Endodermal cell (in vitro differentiated cells): Measurements from ENCODE around the gene ALDH5A1. TPM values are rescaled to one million over a fixed set of nuclear protein-coding genes. Genes with fewer than 3 reads are reported as not detected.

Experiments
- DNase-seq: peaks from one replicate; pipeline ENCODE4 v3.0.0-alpha.2; 2017
- H3K27ac ChIP-seq: 2 replicates; pipeline ENCODE4 v1.5.1; 2013; ENCODE audit warnings: mild to moderate bottlenecking, low read depth, low read length, moderate library complexity
- H3K27me3 ChIP-seq: 2 replicates; pipeline ENCODE4 v1.6.1; 2013; ENCODE audit warnings: mild to moderate bottlenecking, low read length, moderate library complexity; ENCODE audit not compliant: insufficient read depth, control insufficient read depth, poor library complexity, severe bottlenecking
- H3K36me3 ChIP-seq: 2 replicates; pipeline ENCODE4 v1.7.0; 2013; ENCODE audit warnings: mild to moderate bottlenecking, low read length, moderate library complexity; ENCODE audit not compliant: control insufficient read depth, insufficient read depth
- H3K4me1 ChIP-seq: one replicate; pipeline ENCODE4 v1.7.0; 2013; ENCODE audit warnings: low read length; ENCODE audit not compliant: control insufficient read depth, insufficient read depth
- H3K4me3 ChIP-seq: 2 replicates; pipeline ENCODE4 v1.5.1; 2013; ENCODE audit warnings: mild to moderate bottlenecking, low read length, moderate library complexity
- H3K9ac ChIP-seq: 2 replicates; pipeline ENCODE4 v1.6.1; 2013; ENCODE audit warnings: mild to moderate bottlenecking, low read length, moderate library complexity; ENCODE audit not compliant: poor library complexity, severe bottlenecking; ENCODE audit errors: extremely low read depth
- H3K9me3 ChIP-seq: 2 replicates; pipeline ENCODE4 v1.6.1; 2013; ENCODE audit warnings: mild to moderate bottlenecking, low read length, moderate library complexity; ENCODE audit not compliant: control insufficient read depth
- H3K27ac Mint-ChIP-seq: 2 replicates; pipeline ENCODE4 v1.8.0; 2020; ENCODE audit warnings: mixed read lengths
- H3K27me3 Mint-ChIP-seq: 2 replicates; pipeline ENCODE4 v1.8.0; 2021; ENCODE audit warnings: mild to moderate bottlenecking, mixed read lengths; ENCODE audit not compliant: insufficient read depth
- H3K36me3 Mint-ChIP-seq: 2 replicates; pipeline ENCODE4 v1.8.0; 2020; ENCODE audit warnings: low read depth, mixed read lengths
- H3K4me1 Mint-ChIP-seq: 2 replicates; pipeline ENCODE4 v1.8.0; 2020; ENCODE audit warnings: mixed read lengths
- H3K4me3 Mint-ChIP-seq: 2 replicates; pipeline ENCODE4 v1.8.0; 2020; ENCODE audit warnings: mild to moderate bottlenecking, moderate library complexity, mixed read lengths
- H3K9me3 Mint-ChIP-seq: 2 replicates; pipeline ENCODE4 v1.8.0; 2020; ENCODE audit warnings: mild to moderate bottlenecking, mixed read lengths
- whole genome bisulfite sequencing, 2 experiments: methylation state at CpG; one replicate each; pipeline versions ENCODE4 v1.1.5 to v1.1.7; 2013; ENCODE audit warnings: missing lambda C conversion rate in 2 of 2, mixed read lengths in 1 of 2; ENCODE audit not compliant: insufficient coverage in 1 of 2, insufficient read length in 1 of 2; 5-methylcytosine and 5-hydroxymethylcytosine counted together
- total RNA-seq, 2 donors: library from RNA; stranded (reverse); fragmentation: NEBNext Ultra II Directional in 1 of 2; extraction: Animal tissue kit (Norgen Biotek cat#: 25700) in 1 of 2; gene quantifications; 2 replicates in 1 of 2; 3 replicates in 1 of 2; pipeline ENCODE4 v1.2.1, GENCODE V29; 2021
- TF ChIP-seq, protein P1 (sequence below): fragments of 200-600 bp; sonication (generic); conservative IDR thresholded peaks from 2 replicates; pipeline ENCODE4 v1.5.0; 2021; ENCODE audit warnings: antibody characterized with exemption, mild to moderate bottlenecking

ALDH5A1 gene
- total RNA-seq, 2 donors from 2014 or later = 7.1 to 9.6 TPM

DNA sequence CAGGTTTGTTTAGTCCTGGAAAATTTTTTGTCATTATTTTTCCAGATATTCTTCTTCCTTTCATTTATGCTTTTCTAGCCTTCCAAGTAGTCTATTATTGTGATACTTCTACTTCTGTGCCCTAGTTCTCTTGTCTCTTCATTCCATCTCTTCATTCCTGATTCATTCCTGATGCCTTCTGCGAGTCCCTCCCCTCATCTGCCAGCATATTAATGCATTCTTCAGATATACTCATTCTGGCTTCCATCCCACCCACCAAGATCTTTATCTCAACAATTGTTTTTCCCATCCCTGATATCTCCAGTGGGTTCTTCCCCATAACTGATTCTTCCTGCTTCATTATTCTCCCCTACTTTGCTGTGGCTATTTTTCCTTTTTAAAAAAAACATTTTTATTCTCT lies 35.2 kb downstream of the ALDH5A1 start:
- peaks cover 29% of the 10 kb centered on the region for H3K27me3 Mint-ChIP-seq
- no peaks in the 10 kb centered on the region for H3K36me3 ChIP-seq
- WGBS, 2 experiments = 90 to 96% methylated on average over 1 of the region's 1 CpG
- DNase-seq = no peak
- no peaks in the 10 kb centered on the region for H3K27me3 ChIP-seq
- no peaks in the 10 kb centered on the region for H3K9me3 Mint-ChIP-seq
- H3K4me1 Mint-ChIP-seq = peaks cover 9% of the 10 kb centered on the region
- H3K4me1 ChIP-seq = peaks cover 4% of the 10 kb centered on the region
- TF ChIP-seq, protein P1, sequence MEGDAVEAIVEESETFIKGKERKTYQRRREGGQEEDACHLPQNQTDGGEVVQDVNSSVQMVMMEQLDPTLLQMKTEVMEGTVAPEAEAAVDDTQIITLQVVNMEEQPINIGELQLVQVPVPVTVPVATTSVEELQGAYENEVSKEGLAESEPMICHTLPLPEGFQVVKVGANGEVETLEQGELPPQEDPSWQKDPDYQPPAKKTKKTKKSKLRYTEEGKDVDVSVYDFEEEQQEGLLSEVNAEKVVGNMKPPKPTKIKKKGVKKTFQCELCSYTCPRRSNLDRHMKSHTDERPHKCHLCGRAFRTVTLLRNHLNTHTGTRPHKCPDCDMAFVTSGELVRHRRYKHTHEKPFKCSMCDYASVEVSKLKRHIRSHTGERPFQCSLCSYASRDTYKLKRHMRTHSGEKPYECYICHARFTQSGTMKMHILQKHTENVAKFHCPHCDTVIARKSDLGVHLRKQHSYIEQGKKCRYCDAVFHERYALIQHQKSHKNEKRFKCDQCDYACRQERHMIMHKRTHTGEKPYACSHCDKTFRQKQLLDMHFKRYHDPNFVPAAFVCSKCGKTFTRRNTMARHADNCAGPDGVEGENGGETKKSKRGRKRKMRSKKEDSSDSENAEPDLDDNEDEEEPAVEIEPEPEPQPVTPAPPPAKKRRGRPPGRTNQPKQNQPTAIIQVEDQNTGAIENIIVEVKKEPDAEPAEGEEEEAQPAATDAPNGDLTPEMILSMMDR = no peak
- no peak overlapping the region for H3K27ac ChIP-seq
- no peak overlapping the region for H3K4me3 Mint-ChIP-seq
- H3K27ac Mint-ChIP-seq = no peak overlapping the region
- no peaks in the 10 kb centered on the region for H3K9me3 ChIP-seq
- H3K4me3 ChIP-seq = no peak overlapping the region
- peaks cover 14% of the 10 kb centered on the region for H3K36me3 Mint-ChIP-seq
- H3K9ac ChIP-seq = no peak overlapping the region

DNA sequence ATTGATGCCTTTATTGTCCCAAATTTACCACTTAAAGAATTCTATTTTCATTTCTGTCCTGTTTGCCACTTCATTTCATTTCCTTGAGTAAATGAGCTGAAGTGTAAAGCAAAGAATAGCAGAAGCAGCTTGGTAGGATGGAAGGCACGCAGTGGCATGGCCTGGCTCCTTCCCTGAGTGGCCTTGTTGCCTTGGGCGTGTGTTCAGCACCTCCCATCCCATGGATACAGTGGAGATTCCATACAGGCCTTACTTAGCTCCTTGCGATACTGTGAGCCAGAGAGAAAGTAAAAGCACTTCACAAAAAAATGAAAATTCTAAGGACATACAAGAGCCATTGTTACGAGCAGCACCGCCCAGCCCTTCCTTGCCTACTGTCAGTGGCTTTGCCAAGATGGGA lies 39.6 kb downstream of the ALDH5A1 start:
- Histone ChIP-seq H3K27me3 (no peaks in the 10 kb centered on the region), H3K36me3 (no peaks in the 10 kb centered on the region), H3K4me3 (no peak overlapping the region), H3K4me1 (peaks cover 6% of the 10 kb centered on the region), H3K27ac (no peak overlapping the region), H3K9me3 (no peaks in the 10 kb centered on the region), H3K9ac (no peak overlapping the region)
- no peak overlapping the region for H3K27ac Mint-ChIP-seq
- H3K4me1 Mint-ChIP-seq = peaks cover 28% of the 10 kb centered on the region
- H3K4me3 Mint-ChIP-seq = no peak overlapping the region
- peak; percentile 51 for DNase-seq
- peaks cover 14% of the 10 kb centered on the region for H3K36me3 Mint-ChIP-seq
- H3K27me3 Mint-ChIP-seq = peaks cover 29% of the 10 kb centered on the region
- TF ChIP-seq, protein P1 = no peak
- 93 to 97% methylated on average over 4 to 5 of the region's 5 CpGs for WGBS, 2 experiments
- no peaks in the 10 kb centered on the region for H3K9me3 Mint-ChIP-seq

DNA sequence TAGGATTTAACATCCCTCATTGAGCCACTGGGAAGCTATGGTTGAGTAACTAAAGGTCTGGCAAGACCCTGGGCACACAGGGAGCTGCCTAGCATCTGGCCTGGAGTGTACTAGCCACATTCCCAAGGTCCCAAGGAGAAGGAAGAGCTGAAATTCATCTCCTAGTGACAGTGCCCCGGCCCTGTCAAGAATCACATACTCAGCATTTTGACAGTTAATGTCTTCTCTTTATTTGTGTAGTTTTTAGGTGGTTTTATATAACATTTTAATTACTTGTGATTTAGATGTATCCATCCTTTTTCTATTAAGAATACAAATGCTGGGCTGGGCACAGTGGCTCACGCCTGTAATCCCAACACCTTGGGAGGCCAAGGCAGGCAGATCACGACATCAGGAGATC lies 40.4 kb downstream of the ALDH5A1 start:
- Mint-ChIP-seq H3K4me3 (no peak overlapping the region), H3K9me3 (no peaks in the 10 kb centered on the region), H3K36me3 (peaks cover 11% of the 10 kb centered on the region), H3K27me3 (peaks cover 29% of the 10 kb centered on the region), H3K4me1 (peaks cover 31% of the 10 kb centered on the region), H3K27ac (no peak overlapping the region)
- 93 to 97% methylated on average over 2 of the region's 3 CpGs for WGBS, 2 experiments
- TF ChIP-seq, protein P1 = no peak
- Histone ChIP-seq H3K4me3 (no peak overlapping the region), H3K36me3 (no peaks in the 10 kb centered on the region), H3K27ac (no peak overlapping the region), H3K9me3 (no peaks in the 10 kb centered on the region), H3K9ac (no peak overlapping the region), H3K27me3 (no peaks in the 10 kb centered on the region), H3K4me1 (peaks cover 6% of the 10 kb centered on the region)
- no peak for DNase-seq
